Neural cell (in vitro differentiated cells): ENCODE data around the gene TFEB. TPM values are rescaled to one million over a fixed set of nuclear protein-coding genes. Genes with fewer than 3 reads are reported as not detected.

Experiments used
- H2AFZ ChIP-seq: fragments of 200-600, 300-800 bp; sonication (generic), shearing (Covaris generic); 2 replicates; pipeline ENCODE4 v1.6.0; 2014; ENCODE audit warnings: low read depth, mild to moderate bottlenecking, antibody characterized with exemption, low read length, moderate library complexity
- H3F3A ChIP-seq: fragments of 200-600 bp; shearing (Covaris generic); 2 replicates; pipeline ENCODE4 v1.6.1; 2016; ENCODE audit warnings: mild to moderate bottlenecking, moderate library complexity, mixed read lengths, antibody characterized with exemption, low read length; ENCODE audit not compliant: insufficient read depth, poor library complexity, severe bottlenecking
- H3K27ac ChIP-seq: fragments of 200-600, 300-800 bp; sonication (generic), shearing (Covaris generic); 2 replicates; pipeline ENCODE4 v1.5.1; 2014; ENCODE audit warnings: mild to moderate bottlenecking, low read length, moderate library complexity
- H3K27me3 ChIP-seq: fragments of 300-800, 200-600 bp; sonication (generic), shearing (Covaris generic); 2 replicates; pipeline ENCODE4 v1.6.0; 2014; ENCODE audit warnings: mild to moderate bottlenecking, low read depth, low read length, moderate library complexity; ENCODE audit not compliant: insufficient read depth
- H3K36me3 ChIP-seq: fragments of 300-800, 200-600 bp; sonication (generic), shearing (Covaris generic); 2 replicates; pipeline ENCODE4 v1.5.1; 2014; ENCODE audit warnings: mild to moderate bottlenecking, antibody characterized with exemption, low read length, moderate library complexity; ENCODE audit not compliant: insufficient read depth
- H3K4me2 ChIP-seq: fragments of 300-800, 200-600 bp; sonication (generic), shearing (Covaris generic); 2 replicates; pipeline ENCODE4 v1.6.0; 2014; ENCODE audit warnings: mild to moderate bottlenecking, low read length
- H3K4me3 ChIP-seq: fragments of 300-800, 200-600 bp; sonication (generic), shearing (Covaris generic); 2 replicates; pipeline ENCODE4 v1.5.1; 2014; ENCODE audit warnings: mild to moderate bottlenecking, low read length, moderate library complexity
- H3K79me2 ChIP-seq: fragments of 200-600 bp; shearing (Covaris generic); replicated peaks from 2 replicates; pipeline ENCODE4 v1.6.0; 2014; ENCODE audit warnings: mild to moderate bottlenecking, low read length, moderate library complexity; ENCODE audit not compliant: insufficient read depth
- H3K9ac ChIP-seq: fragments of 300-800, 200-600 bp; sonication (generic), shearing (Covaris generic); 2 replicates; pipeline ENCODE4 v1.6.1; 2016; ENCODE audit warnings: mild to moderate bottlenecking, low read length, mixed read lengths
- H3K9me2 ChIP-seq: fragments of 200-600 bp; shearing (Covaris generic); 2 replicates; pipeline ENCODE4 v1.6.1; 2016; ENCODE audit warnings: mild to moderate bottlenecking, low read length, mixed read lengths; ENCODE audit not compliant: insufficient read depth
- H3K9me3 ChIP-seq: fragments of 200-600, 300-800 bp; sonication (generic), shearing (Covaris generic); 2 replicates; pipeline ENCODE4 v1.6.1; 2016; ENCODE audit warnings: mild to moderate bottlenecking, mixed run types, low read length, moderate library complexity, mixed read lengths
- H4K20me1 ChIP-seq: fragments of 200-600 bp; shearing (Covaris generic); 2 replicates; pipeline ENCODE4 v1.6.1; 2016; ENCODE audit warnings: mild to moderate bottlenecking, mixed run types; ENCODE audit not compliant: insufficient read depth
- CTCF ChIP-seq: fragments of 450-650 bp; IDR thresholded peaks from 2 replicates; pipeline ENCODE4 v1.5.1; 2014; ENCODE audit warnings: antibody characterized with exemption, mild to moderate bottlenecking, moderate library complexity; ENCODE audit not compliant: poor library complexity, severe bottlenecking
- EP300 ChIP-seq: fragments of 450-650 bp; conservative IDR thresholded peaks from 2 replicates; pipeline ENCODE4 v1.6.1; 2014; ENCODE audit warnings: antibody characterized with exemption, mild to moderate bottlenecking, moderate library complexity; ENCODE audit not compliant: poor library complexity, severe bottlenecking
- EZH2 ChIP-seq: fragments of 200-600, 300-800 bp; shearing (Covaris generic), sonication (generic); IDR thresholded peaks from 2 replicates; pipeline ENCODE4 v1.6.1; 2014; ENCODE audit warnings: antibody characterized with exemption, low read length, borderline replicate concordance, mild to moderate bottlenecking; ENCODE audit not compliant: insufficient read depth, poor library complexity, severe bottlenecking
- MXI1 ChIP-seq: fragments of 450-650 bp; conservative IDR thresholded peaks from 2 replicates; pipeline ENCODE4 v1.6.1; 2014; ENCODE audit warnings: antibody characterized with exemption, mild to moderate bottlenecking; ENCODE audit not compliant: poor library complexity, severe bottlenecking
- POLR2AphosphoS5 ChIP-seq: IDR thresholded peaks from 2 replicates; pipeline ENCODE4 v1.6.1; 2012
- RAD21 ChIP-seq: fragments of 450-650 bp; conservative IDR thresholded peaks from 2 replicates; pipeline ENCODE4 v1.6.1; 2014; ENCODE audit warnings: antibody characterized with exemption, mild to moderate bottlenecking, moderate library complexity
- REST ChIP-seq: IDR thresholded peaks from 2 replicates; pipeline ENCODE4 v1.6.1; 2012; ENCODE audit warnings: borderline replicate concordance
- SMC3 ChIP-seq: fragments of 450-650 bp; conservative IDR thresholded peaks from 2 replicates; pipeline ENCODE4 v1.6.1; 2014; ENCODE audit warnings: antibody characterized with exemption, mild to moderate bottlenecking, moderate library complexity; ENCODE audit not compliant: poor library complexity
- TAF1 ChIP-seq: IDR thresholded peaks from 2 replicates; pipeline ENCODE4 v1.6.1; 2012; ENCODE audit warnings: low read depth
- polyA plus RNA-seq: library from polyadenylated mRNA; depleted of rRNA; stranded (reverse); fragments of >200 nt; gene quantifications from 2 replicates; pipeline ENCODE4 v1.2.3, GENCODE V29; 2014

The TFEB gene
- polyA plus RNA-seq, 1 donor from 2014 or later = 0.24 TPM

GRCh38 chr6:41748542-41748941 is 13.1 kb upstream of the TFEB start:
- H3K27me3 ChIP-seq = no peaks in the 10 kb centered on the region
- H3K4me3 ChIP-seq = no peak overlapping the region
- H2AFZ ChIP-seq = no peak overlapping the region
- no peak overlapping the region for H3K4me2 ChIP-seq
- H3K9ac ChIP-seq = no peak overlapping the region
- no peaks in the 10 kb centered on the region for H3K79me2 ChIP-seq
- TF ChIP-seq EP300 (no peak), MXI1 (no peak), TAF1 (no peak), EZH2 (no peak), CTCF (no peak), RAD21 (no peak), REST (no peak)
- H3K9me3 ChIP-seq = no peaks in the 10 kb centered on the region
- H4K20me1 ChIP-seq = no peaks in the 10 kb centered on the region
- H3K27ac ChIP-seq = no peak overlapping the region
- H3K9me2 ChIP-seq = no peaks in the 10 kb centered on the region
- no peaks in the 10 kb centered on the region for H3F3A ChIP-seq
- no peaks in the 10 kb centered on the region for H3K36me3 ChIP-seq

- no peaks in the 10 kb centered on the region for H4K20me1 ChIP-seq
- no peaks in the 10 kb centered on the region for H3F3A ChIP-seq
- no peak overlapping the region for H3K4me3 ChIP-seq
- H3K4me2 ChIP-seq = no peak overlapping the region
- no peaks in the 10 kb centered on the region for H3K27me3 ChIP-seq
- no peaks in the 10 kb centered on the region for H3K36me3 ChIP-seq
- no peaks in the 10 kb centered on the region for H3K9me3 ChIP-seq
- TF ChIP-seq REST = no peak
- TF ChIP-seq TAF1 = no peak
- TF ChIP-seq CTCF = no peak
- TF ChIP-seq EP300 = no peak
- TF ChIP-seq POLR2AphosphoS5 = no peak
- no peak for TF ChIP-seq SMC3
- TF ChIP-seq RAD21 = no peak
- no peak for TF ChIP-seq MXI1
- TF ChIP-seq EZH2 = no peak
- no peak overlapping the region for H2AFZ ChIP-seq
- H3K27ac ChIP-seq = no peak overlapping the region
- H3K9me2 ChIP-seq = no peaks in the 10 kb centered on the region
- H3K9ac ChIP-seq = no peak overlapping the region
- H3K79me2 ChIP-seq = no peaks in the 10 kb centered on the region
Observed at GRCh38 chr6:41748102-41748477, 12.7 kb upstream of the TFEB start.
